Hepatocyte (in vitro differentiated cells): ENCODE data around the gene VIPR2.

Experiments
- CTCF ChIP-seq: fragments of 200-600 bp; sonication (generic); IDR thresholded peaks from 2 replicates; pipeline ENCODE4 v1.5.1; 2016; ENCODE audit warnings: antibody characterized with exemption, mild to moderate bottlenecking; ENCODE audit not compliant: poor library complexity
- EZH2 ChIP-seq: fragments of 200-600 bp; sonication (generic); IDR thresholded peaks from 2 replicates; pipeline ENCODE4 v1.6.1; 2016; ENCODE audit warnings: antibody characterized with exemption, mild to moderate bottlenecking, borderline replicate concordance
- EZH2phosphoT487 ChIP-seq: fragments of 200-600 bp; sonication (generic); IDR thresholded peaks from one replicate; pipeline ENCODE4 v1.6.1; 2018; ENCODE audit warnings: antibody characterized with exemption, mild to moderate bottlenecking, low read depth, moderate library complexity; ENCODE audit not compliant: unreplicated experiment, severe bottlenecking

- TF ChIP-seq CTCF (no peak), EZH2 (no peak), EZH2phosphoT487 (no peak)
Measured at GRCh38 chr7:159045839-159046238, 98.8 kb downstream of the VIPR2 start.
